ENCODE measurements around the gene CD164.
"Not testable (repeated sequence)": the region's sequence is repeated elsewhere in the genome, so short reads cannot be mapped to it uniquely, and the experiment has no call there.

Gene CD164

DNA sequence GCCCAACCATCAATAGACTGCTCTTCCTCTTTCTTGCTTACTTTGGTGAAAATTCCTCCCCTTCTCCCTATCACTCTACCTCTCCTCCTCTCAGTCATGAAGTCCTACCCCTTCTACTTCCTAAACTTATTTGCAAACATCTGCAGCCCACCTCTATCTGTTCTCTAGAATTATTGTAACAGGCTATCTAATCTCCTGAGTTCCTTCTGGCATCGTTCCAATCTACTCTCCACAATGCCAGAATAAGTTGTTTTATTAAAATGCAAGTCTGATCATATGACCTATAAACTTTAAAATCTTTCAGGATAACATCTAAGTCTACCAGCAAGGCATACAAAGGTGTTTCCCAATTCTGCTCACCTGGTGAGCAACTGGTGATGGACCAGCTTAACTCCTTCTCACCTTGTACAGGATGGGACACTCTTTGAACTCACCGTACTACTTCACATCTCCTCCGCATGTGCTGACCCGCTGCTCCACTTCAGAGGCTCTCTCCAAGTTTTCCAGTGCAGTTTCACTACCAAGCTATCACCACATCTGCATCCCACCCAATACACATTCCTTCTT is 7.9 kb downstream of the CD164 start:
- DNase-seq (ENCODE audit: low spot score), result no peak

DNA sequence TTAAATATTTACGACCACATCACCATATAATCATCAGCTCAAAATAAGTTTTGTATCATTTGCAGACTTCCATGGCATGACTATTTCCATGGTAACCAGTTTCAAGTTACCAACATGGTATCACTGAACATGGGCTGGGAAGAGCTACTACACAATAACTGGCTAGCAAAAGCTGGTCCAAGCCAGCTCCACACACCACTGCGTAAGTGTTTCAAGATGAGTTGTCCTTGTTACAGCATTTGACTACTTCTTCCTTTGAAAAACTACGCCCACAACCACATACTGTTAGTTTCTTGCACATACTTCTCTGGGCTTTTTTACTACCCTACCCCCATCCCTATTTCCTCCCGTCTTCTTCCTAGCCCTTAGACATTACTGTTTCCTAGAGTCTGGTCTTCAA is 8.5 kb downstream of the CD164 start:
- no peak for DNase-seq (ENCODE audit: low spot score)

DNA sequence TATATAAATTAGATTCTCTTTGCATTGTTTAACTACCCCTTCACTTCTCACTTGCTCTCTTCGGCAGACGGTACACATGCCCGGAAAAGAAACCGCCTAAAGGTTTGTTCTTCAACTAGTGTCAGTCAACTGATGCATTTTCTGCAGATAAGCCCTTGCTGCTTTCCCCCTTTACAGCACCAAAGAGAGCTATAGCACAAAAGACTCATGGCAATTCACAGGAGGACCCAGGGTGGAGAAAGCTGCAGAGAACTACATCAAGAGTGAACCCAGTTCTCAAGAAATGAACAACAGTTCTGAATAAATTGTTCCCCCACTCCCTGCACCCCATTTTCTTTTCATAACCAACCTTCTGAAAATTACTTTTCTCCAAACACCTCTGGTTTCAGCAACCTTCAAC is 8.9 kb downstream of the CD164 start:
- no peak for DNase-seq (ENCODE audit: low spot score)

DNA sequence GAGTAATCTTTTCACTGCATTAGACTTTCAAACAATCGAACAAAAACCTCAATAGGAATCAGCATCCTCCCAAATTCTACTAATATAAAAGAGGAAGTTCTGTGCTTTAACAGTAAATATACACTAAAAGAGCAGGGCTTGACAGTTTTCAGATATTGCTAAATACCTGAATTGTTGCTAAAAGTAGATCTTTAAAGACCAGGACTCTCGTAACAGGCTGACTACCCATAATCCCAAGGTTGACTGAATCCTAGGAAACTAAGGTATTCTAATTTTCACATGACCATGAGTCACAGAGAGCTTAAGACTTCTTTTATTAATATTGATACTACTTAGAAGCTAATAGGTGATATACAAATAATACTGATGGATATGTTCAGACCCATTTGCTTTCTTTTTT is 10.1 kb downstream of the CD164 start:
- DNase-seq (ENCODE audit: low spot score), result no peak

DNA sequence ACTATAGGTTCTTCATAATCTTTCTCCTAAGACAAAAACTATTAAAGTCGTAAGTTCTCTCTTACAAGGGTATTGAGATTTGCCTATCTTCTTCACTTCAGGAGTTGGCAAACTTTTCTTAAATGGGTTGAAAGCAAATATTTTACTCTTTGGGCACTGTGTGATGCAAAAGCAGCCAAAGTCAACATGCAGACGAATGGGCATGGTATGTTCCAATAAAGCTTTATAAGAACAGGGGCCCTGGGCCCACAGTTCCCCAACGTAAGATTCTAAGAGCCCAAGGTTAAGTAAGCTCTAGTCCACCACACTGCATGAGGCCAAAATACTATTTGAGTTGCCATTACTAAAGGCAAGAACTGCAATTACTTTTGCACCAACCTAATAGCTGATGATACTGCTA is 11.5 kb downstream of the CD164 start:
- no peak for DNase-seq (ENCODE audit: low spot score)

DNA sequence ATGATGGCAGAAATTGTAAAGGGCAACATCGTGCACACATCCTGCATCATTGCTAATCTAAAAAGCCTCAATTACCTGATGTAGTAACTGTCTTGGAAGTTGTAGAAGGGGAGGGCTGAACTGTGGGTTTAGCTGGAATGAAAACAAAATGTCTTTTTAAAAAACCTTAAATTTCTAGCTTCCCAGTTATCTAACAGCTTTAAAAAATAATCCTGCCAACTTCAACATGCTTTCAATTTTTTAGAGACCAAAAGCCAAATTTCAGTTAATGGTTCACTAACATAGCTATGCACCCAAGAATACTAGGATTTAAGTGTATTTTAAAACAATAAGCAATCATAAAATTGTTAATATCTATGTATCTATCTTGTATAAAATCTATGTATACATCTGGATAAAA is 11.9 kb downstream of the CD164 start:
- no peak for DNase-seq (ENCODE audit: low spot score)

DNA sequence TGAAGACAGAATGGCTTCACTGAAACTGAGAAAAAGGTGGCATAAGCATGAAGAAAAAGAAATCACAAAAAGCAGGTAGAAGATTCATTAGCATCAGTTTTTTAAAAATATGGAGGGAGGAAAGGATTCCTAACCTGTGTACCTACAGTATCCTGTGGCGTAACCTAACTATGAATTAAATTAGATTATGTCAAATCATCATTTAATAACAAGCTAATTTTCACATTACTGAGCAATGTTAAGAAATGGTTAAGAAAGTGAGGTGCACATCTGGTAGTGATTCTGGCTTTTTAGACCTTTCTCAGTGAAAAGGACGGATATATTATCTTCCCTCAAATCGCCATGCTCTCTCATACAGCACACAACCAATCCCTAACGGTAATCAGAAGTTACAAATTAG is 12.5 kb downstream of the CD164 start:
- DNase-seq (ENCODE audit: low spot score), result no peak

DNA sequence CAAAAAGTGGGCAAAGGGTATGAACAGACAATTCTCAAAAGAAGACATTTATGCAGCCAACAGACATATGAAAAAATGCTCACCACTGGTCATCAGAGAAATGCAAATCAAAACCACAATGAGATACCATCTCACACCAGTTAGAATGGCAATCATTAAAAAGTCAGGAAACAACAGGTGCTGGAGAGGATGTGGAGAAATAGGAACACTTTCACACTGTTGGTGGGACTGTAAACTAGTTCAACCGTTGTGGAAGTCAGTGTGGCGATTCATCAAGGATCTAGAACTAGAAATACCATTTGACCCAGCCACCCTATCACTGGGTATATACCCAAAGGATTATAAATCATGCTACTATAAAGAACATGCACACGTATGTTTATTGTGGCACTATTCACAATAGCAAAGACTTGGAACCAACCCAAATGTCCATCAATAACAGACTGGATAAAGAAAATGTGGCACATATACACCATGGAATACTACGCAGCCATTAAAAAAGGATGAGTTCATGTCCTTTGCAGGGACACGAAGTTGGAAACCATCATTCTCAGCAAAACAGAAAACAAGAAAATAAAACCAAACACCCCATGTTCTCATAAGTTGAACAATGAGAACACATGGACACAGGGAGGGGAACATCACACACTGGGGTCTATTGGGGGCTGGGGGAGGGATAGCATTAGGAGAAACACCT is 17.7 kb downstream of the CD164 start:
- DNase-seq (ENCODE audit: low spot score), result not testable (repeated sequence)

DNA sequence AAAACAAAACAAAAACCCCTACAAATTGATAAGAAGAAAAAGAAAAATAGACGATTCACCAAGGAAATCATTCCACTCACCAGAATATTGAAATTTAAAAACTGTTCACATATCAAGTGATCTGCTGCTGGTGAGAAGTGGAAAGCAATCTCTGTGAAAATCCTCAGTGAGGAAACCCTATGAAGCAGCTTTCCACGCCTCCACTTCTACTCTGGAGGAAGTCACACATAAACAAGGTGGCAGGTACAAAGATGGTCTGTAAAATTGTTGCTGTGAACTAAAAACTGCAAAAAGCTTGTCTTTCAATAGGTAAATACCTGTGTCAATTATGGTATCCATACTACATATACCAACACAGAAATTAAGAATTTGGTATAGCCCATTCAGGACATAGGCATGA is 18.5 kb downstream of the CD164 start:
- no peak for DNase-seq (ENCODE audit: low spot score)

DNA sequence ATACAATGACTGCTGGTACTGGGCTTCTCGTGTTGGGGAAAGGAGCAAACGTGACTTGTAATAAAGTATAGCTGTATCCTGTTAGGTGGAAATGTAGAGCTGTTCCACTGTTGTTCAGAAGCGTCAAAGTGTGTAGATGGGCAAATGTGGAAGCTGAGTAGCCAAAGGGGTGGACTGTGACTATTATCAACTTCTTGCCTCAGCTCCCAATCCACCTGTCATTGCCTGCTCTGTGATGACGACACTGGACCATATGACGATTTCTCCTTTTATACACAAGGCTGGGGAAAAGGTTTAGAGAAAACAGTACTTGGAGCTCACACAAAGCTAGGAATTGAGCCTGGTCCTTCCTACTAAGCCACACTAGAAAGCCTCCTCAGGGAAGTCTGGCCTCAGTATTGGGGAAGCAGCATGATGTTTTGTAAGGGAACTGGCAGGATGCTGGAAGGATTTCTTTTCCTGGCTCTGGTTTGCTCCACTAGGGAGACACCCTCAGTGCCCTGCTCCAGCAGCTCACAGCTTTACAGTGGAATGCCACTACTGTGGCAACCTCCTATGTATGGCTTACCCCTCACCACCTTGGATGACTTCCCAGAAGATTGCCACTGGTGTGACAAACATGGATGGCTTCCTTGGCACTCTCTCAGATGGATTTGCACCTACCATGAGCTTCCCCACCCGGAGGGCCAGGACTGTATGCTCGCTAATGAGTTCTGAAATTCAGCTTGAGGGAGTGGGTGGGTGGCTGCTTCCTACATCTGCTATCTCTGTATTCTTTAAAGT is 20.0 kb downstream of the CD164 start:
- DNase-seq (ENCODE audit: low spot score), result no peak

DNA sequence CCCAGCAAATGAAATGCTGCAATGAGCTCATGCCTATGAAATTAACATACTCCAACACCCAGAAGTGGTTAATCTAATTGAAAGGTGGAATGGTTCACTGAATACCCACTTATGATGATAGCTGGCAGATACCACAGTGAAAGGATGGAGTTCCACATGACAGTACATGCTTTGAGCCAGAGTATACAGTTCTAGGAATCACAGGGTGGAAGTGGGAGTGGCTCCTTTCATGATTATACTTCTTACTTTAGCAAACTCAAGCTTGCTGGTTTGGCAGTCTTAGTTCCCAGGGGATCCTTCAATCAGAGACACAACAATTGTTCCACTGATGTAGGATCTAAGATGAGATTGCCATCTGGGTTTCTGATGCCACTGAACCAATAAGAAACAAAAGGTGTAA is 21.5 kb downstream of the CD164 start:
- DNase-seq (ENCODE audit: low spot score), result no peak

DNA sequence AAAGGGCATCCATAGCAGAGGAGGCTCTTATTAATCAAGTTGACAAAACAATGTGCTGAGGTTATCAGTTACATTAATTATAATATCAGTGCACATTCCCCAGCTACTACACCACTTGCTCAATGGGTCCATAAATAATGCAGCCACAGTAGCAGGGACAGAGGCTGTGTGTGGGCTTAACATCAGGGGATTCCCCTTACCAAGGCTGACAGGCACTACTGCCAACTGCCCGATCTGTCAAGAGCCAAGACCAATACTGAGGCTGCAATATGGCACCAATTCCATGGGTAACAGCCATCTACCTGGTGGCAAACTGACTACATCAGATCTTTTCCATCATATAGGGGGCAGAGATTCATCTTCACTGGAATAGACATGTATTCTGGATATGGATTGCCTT is 22.0 kb downstream of the CD164 start:
- DNase-seq (ENCODE audit: low spot score), result no peak

DNA sequence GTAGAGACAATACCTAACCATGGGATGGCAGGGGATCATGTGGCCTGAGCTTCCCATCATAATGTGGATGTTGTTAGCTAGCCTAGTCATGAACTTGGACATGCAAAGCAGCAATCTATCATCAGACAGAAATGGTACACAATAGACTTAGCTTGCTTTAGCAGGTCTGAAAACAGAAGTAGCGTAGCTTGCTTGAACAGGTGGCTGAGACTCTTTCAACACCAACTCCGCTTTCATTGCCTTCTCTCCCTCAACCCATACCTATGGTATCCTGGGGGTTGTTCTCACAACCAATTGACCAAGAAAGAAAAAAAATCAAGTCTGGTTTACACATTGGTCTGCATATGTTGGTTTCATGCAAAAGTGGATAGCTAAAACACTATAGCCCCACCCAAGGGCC is 23.0 kb downstream of the CD164 start:
- DNase-seq (ENCODE audit: low spot score), result no peak

DNA sequence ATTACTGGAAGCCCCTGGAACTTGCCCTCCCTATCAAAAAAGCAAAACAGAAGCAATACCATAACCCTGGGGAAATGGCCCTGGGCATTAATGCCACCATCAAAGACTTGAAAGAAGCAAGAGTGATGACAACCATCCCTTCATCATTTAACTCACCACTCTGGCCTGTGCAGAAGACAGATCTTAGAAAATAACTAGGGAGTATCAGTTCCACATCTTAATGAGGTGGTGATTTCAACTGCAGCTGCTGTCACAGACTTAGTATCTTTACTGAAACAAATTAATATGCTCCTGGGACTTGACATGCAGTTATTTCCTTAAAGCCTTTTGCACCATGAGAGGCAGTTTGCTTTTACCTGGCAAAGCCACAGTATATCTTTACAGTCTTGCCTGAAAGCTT is 24.1 kb downstream of the CD164 start:
- no peak for DNase-seq (ENCODE audit: low spot score)

DNA sequence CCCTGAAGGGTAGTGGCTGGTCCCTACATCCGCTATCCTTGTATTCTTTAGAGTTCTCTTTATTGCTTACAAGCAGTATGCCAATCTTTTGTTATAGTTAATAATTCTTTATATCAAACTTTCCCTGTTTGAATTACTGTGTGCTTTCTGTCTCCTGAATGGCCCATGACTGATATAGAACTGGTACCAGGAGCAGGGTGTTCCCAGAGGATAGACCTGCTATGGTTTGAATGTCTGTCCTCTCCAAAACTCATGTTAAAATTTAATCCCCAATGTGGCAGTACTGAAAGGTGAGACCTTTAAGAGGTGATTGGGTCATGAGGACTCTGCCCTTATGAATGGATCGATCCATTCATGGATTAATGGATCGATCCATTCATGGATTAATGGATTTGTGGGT is 26.0 kb downstream of the CD164 start:
- DNase-seq (ENCODE audit: low spot score), result no peak

DNA sequence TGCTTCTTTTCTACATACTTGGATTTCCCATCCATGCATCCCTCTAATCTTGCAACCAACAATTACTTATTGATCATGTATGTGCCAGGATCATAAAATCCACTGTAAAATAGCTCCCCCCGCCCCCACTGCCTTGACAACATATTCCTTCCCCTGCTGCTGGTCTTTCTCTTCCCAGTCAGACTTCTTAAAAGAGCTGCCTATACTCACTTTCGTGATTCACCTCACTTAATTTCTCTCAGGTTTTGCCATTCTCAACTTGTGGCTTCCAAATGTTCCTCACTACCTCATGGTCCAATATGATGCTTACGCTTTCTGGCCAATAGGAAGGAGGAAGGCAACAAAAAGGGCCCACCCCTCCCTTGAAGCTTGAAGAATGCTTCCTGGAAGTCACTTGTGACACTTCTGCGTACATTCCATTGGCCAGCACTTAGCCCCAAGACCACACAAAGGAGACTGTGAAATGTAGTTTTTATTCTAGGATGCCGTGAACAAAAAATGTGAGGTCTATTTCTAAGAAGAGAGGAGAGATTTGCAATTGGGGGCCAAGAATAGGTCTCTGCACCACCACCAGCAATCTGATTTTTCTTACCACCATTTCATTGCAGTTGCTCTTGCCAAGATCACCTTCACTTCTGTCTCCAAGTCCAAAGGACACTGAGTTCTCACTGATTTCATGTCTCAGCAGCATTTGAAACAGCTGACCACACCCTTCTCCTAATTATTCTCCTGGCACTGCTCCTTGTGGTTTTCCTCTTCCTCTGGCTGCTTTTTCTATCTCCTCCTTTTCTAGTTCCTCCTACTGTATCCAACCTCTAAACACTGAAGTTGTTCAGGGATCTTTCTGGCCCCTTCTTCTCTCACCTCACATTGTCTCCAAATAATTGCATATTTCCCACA is 30.8 kb downstream of the CD164 start:
- DNase-seq (ENCODE audit: low spot score), result no peak

DNA sequence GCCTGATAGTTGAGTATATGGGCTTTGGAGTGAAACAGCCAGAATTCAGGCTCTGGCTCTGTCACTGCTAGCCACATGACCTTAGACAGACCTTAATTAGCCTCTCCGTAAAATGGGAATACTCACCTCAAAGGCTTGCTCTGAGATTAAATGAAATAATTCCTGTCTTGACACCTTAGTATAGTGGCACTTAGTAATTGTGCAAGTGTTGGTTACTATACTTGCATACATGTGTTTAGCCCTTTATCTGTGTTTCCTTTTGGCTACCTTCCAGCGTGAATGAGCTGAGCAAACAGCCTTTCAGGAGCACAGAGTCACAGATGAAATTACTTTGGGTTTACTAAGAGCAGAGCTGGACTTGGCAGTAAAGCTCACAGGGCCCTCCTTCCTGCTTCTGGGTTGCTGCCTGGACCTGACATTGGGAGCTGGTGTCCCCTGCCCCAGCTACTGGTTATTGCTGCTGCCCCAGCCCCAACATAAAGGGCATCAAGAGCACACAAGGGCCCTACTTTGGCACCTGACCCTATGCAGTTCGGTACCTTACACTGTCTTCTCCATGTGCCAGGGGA is 32.8 kb downstream of the CD164 start:
- DNase-seq (ENCODE audit: low spot score), result no peak

DNA sequence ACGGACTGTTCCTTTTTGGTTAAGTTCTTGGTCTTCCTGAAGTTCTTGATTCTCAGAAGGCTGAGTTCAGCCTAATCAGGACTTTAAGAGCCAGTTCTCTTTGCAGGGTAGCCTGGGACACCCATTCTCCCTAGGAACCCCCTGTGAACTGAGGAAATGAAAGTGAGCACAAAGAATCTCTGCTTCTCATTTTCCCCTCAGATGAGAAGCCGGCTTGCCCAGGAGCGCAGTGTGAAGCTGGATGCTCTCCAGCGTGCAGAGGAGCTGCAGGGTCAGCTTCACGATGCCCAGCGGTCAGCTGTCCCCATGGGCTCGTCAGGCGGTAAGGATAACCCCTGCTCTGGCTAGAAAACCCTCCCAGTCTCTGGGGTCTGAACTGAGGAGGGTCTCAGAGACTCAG is 34.0 kb downstream of the CD164 start:
- peak; percentile 49 for DNase-seq (ENCODE audit: low spot score)

DNA sequence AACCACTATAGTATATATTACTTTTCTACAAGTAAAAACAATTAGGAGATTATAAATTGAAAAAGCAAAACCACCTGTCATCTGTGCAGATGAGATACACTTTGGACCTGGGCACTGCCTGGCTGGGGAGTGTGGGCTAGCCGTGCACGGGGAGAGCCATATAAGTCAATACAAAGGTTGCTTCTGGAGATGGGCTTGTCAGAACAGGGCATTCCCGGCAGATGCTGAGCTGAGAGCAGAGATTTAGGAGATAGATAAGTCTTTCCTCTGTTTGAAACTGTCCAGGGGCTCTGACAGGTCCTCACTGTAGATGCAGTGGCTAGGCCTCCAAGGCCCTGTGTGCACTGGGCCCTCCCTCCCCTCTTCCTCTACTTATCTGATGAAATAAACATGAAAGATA is 34.5 kb downstream of the CD164 start:
- no peak for DNase-seq (ENCODE audit: low spot score)

DNA sequence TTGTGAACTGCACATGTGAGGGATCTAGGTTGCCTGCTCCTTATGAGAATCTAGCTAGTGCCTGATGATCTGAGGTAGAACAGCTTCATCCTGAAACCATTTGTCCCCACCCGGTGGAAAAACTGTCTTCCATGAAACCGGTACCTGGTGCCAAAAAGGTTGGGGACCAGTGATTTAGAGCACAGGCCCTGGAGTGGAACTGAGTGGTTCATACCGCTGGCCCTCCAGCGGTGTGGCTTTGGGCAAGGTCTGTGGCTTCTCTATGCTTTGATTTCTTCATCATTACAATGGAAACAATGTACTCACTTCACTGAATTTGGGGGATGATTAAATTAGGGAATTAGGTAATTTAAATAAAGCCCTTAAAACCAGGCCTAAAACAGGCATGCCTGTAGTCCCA is 36.3 kb downstream of the CD164 start:
- DNase-seq (ENCODE audit: low spot score), result no peak

DNA sequence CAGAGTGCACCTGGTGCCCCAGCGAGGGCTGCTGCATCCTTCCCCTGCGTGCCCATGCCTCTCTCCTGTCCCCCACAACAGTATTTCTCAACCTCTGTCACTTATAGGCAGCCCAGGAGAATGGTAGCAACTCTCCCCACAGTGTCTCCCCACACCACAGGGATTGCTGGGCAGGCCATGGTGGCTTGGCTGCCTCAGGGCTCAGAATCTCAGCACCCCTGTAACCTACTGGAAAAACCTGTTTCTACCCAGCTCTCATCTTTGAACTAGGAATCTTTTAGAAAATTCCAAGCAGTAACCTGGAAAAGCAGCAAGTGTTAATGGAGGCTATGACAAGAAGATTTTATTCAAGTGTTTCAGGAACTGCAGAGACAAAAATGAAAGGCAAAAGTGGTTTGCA is 38.0 kb downstream of the CD164 start:
- DNase-seq (ENCODE audit: low spot score), result no peak

DNA sequence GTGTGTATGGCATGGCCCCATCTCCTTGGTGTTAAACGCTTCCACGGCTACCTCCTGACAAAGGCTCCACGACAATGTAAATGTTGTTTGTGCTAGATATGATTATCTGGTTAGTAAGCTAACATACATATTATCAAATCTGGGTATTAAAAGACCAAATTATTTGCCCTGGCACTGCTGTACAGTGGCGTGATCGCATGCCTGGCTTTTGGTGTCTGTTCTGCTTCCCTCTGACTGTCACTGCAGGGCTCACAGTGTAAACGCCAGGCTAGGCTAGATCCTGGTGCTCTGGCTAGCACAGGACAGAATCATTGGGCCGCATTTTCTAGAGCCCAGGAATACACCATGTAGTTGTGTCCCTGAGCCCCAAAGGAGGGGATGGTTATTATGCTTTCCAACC is 38.7 kb downstream of the CD164 start:
- no peak for DNase-seq (ENCODE audit: low spot score)
